Kidney epithelial cell (primary cell): Measurements from ENCODE around the gene LDLRAP1. TPM values are rescaled to one million over a fixed set of nuclear protein-coding genes. Genes with fewer than 3 reads are reported as not detected.
A peak's percentile ranks its signal among the peaks of the same experiment; 100 is the strongest.

ENCODE experiments used
- DNase-seq: peaks from one replicate; pipeline ENCODE4 v3.0.0-alpha.2; 2010; ENCODE audit warnings: low read depth
- H3K27me3 ChIP-seq: 2 replicates; pipeline ENCODE4 v1.6.0; 2011; ENCODE audit warnings: low read length; ENCODE audit not compliant: control insufficient read depth, insufficient read depth
- H3K36me3 ChIP-seq: 2 replicates; pipeline ENCODE4 v1.5.1; 2011; ENCODE audit warnings: low read length; ENCODE audit not compliant: control insufficient read depth, insufficient read depth
- H3K4me3 ChIP-seq: 2 replicates; pipeline ENCODE4 v1.5.1; 2011; ENCODE audit warnings: low read depth, mild to moderate bottlenecking, control low read depth, low read length
- total RNA-seq: library from RNA; depleted of rRNA; stranded (reverse); fragments of >200 nt; gene quantifications from 2 replicates; pipeline ENCODE4 v1.2.3, GENCODE V29; 2015
- TF ChIP-seq, protein P1 (sequence below): IDR thresholded peaks from 2 replicates; pipeline ENCODE4 v1.5.1; 2011; ENCODE audit warnings: mild to moderate bottlenecking, moderate library complexity, low read length, control low read depth, inconsistent platforms; ENCODE audit not compliant: insufficient read depth, poor library complexity, severe bottlenecking

The LDLRAP1 gene
- total RNA-seq, result 7.5 and 15.3 TPM in 2 replicates

GRCh38 chr1:25543425-25544242 lies at the start of gene LDLRAP1:
TSS of gene LDLRAP1 (plus strand) at chr1:25543606. CDS start at chr1:25543699, 93 bp downstream.
- H3K27me3 ChIP-seq, result peaks cover 4% of the 10 kb centered on the region
- peak within 1 kb of the TSS; percentile 67 for H3K4me3 ChIP-seq
- no peaks in the 10 kb centered on the region for H3K36me3 ChIP-seq
- TF ChIP-seq, protein P1, sequence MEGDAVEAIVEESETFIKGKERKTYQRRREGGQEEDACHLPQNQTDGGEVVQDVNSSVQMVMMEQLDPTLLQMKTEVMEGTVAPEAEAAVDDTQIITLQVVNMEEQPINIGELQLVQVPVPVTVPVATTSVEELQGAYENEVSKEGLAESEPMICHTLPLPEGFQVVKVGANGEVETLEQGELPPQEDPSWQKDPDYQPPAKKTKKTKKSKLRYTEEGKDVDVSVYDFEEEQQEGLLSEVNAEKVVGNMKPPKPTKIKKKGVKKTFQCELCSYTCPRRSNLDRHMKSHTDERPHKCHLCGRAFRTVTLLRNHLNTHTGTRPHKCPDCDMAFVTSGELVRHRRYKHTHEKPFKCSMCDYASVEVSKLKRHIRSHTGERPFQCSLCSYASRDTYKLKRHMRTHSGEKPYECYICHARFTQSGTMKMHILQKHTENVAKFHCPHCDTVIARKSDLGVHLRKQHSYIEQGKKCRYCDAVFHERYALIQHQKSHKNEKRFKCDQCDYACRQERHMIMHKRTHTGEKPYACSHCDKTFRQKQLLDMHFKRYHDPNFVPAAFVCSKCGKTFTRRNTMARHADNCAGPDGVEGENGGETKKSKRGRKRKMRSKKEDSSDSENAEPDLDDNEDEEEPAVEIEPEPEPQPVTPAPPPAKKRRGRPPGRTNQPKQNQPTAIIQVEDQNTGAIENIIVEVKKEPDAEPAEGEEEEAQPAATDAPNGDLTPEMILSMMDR, result no peak
- no peak for DNase-seq

GRCh38 chr1:25494952-25495351 lies 48.5 kb upstream of the LDLRAP1 start:
- no peak overlapping the region for H3K4me3 ChIP-seq
- DNase-seq, result no peak
- H3K36me3 ChIP-seq, result peaks cover 2% of the 10 kb centered on the region
- H3K27me3 ChIP-seq, result no peaks in the 10 kb centered on the region
- TF ChIP-seq, protein P1, result no peak

DNA sequence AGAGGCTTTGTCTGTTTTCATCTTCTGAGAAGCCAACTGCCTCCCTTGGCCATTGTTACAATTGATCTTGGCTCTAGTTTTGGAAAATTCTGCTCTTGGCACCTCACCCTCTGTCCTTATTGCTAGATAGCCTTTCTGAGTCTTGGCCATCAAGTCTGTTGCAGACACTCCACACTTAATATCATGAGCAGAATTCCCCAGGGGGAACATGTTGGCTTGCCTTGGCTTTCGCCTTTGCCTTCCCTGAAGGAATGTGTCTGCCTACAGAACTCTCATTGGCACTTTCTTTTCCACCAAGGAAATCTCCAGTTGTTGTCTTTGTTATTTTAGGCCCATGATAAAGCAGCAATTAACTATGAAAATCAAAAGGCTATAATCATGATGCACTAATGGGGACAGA lies 42.7 kb upstream of the LDLRAP1 start:
- peaks cover 1% of the 10 kb centered on the region for H3K36me3 ChIP-seq
- H3K27me3 ChIP-seq, result no peaks in the 10 kb centered on the region
- H3K4me3 ChIP-seq, result no peak overlapping the region
- TF ChIP-seq, protein P1, result no peak
- DNase-seq, result no peak

- no peaks in the 10 kb centered on the region for H3K27me3 ChIP-seq
- TF ChIP-seq, protein P1, result peak; percentile 10
- no peak overlapping the region for H3K4me3 ChIP-seq
- DNase-seq, result no peak
- H3K36me3 ChIP-seq, result peaks cover 1% of the 10 kb centered on the region
Measured at GRCh38 chr1:25501235-25502058, 42.0 kb upstream of the LDLRAP1 start.

DNA sequence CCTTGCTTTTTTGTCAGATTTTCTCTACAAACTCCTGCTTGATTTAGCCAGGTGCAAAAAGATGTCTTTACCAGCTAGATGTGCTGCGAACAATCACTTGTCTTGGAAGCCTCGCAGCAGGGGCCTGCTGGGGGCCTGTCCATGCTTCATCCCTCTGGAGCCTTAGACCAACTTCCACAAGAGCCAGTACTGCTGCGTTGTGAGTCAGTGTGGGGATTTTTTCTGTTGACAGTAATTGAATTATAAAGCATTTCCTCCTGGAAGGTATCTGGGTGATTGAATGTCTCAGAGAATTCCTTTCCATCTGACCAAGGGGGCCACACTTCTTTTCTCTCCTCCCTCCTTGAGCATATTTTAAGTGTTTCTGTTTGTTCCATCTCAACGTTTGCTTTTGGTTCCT lies 40.4 kb upstream of the LDLRAP1 start:
- TF ChIP-seq, protein P1, result no peak

More for the DNA sequence above, 40.4 kb upstream of the LDLRAP1 start:
- no peak for DNase-seq
- no peak overlapping the region for H3K4me3 ChIP-seq
- peaks cover 1% of the 10 kb centered on the region for H3K36me3 ChIP-seq
- no peaks in the 10 kb centered on the region for H3K27me3 ChIP-seq
